K562 (cell line): ENCODE results near the gene GIPC3. TPM values are rescaled to one million over a fixed set of nuclear protein-coding genes. Genes with fewer than 3 reads are reported as not detected.
A peak's percentile ranks its signal among the peaks of the same experiment; 100 is the strongest.

Experiments
- FOXM1 ChIP-seq, 2 experiments: fragments of 450-650 bp in 1 of 2; sonication (generic) in 1 of 2; formaldehyde crosslinking in 1 of 2; IDR thresholded peaks; 2 replicates each; pipeline versions ENCODE4 v1.6.1 to v1.9.0; 2017 to 2022; ENCODE audit warnings: low read depth in 2 of 2, mild to moderate bottlenecking in 2 of 2, missing genetic modification reagents in 1 of 2, moderate library complexity in 1 of 2
- ZBTB17 ChIP-seq: fragments of 450-650 bp; formaldehyde crosslinking; IDR thresholded peaks from 2 replicates; pipeline ENCODE4 v1.4.0; 2020; ENCODE audit warnings: mild to moderate bottlenecking
- polyA plus RNA-seq, 8 experiments: library from polyadenylated mRNA; depleted of rRNA in 4 of 8; stranded (reverse) in 5 of 8; unstranded in 3 of 8; fragments of >200 nt; fragmentation: Nextera tagmentation in 2 of 8; fragmentation: Illumina TruSeq in 1 of 8; extraction: Ambion mirVana in 2 of 8; extraction: Trizol in 1 of 8; gene quantifications; 2 replicates each; pipeline versions ENCODE4 v1.2.1 to v1.2.3, GENCODE V29; 2011 to 2014; ENCODE audit warnings: inconsistent platforms in 1 of 8, missing spikeins in 1 of 8
- total RNA-seq, 7 experiments: library from RNA; depleted of rRNA in 6 of 7; stranded (reverse); fragments of >200 nt in 6 of 7; fragmentation: Illumina TruSeq in 2 of 7; extraction: Trizol in 2 of 7; gene quantifications; 2 replicates each; pipeline versions ENCODE4 v1.2.1 to v1.2.3, GENCODE V29; 2011 to 2021; ENCODE audit warnings: low replicate concordance in 1 of 7
- TF ChIP-seq, protein P1 (sequence below), 2 experiments: fragments of 150-350 bp in 1 of 2; IDR thresholded peaks; 2 replicates each; pipeline ENCODE4 v1.6.1; 2012 to 2016; ENCODE audit warnings: low read depth in 2 of 2, low read length in 2 of 2, mild to moderate bottlenecking in 1 of 2, moderate library complexity in 1 of 2
- TF ChIP-seq, protein P2 (sequence below): sonication (generic); formaldehyde crosslinking; IDR thresholded peaks from 2 replicates; pipeline ENCODE4 v1.8.0; 2022; ENCODE audit warnings: missing genetic modification reagents, mild to moderate bottlenecking, moderate library complexity, borderline replicate concordance
- TF ChIP-seq, protein P3 (sequence below), 2 experiments: fragments of 450-650 bp; IDR thresholded peaks; 2 replicates each; pipeline ENCODE4 v1.6.1; 2016

GIPC3 gene
- total and polyA plus RNA-seq, 9 of the 15 experiments (the other 6 are each of a cell fraction or from before 2014, with no cell fraction given) = 0.03 to 3.6 (median 1.5) TPM; not detected in 1

- TF ChIP-seq, protein P1, sequence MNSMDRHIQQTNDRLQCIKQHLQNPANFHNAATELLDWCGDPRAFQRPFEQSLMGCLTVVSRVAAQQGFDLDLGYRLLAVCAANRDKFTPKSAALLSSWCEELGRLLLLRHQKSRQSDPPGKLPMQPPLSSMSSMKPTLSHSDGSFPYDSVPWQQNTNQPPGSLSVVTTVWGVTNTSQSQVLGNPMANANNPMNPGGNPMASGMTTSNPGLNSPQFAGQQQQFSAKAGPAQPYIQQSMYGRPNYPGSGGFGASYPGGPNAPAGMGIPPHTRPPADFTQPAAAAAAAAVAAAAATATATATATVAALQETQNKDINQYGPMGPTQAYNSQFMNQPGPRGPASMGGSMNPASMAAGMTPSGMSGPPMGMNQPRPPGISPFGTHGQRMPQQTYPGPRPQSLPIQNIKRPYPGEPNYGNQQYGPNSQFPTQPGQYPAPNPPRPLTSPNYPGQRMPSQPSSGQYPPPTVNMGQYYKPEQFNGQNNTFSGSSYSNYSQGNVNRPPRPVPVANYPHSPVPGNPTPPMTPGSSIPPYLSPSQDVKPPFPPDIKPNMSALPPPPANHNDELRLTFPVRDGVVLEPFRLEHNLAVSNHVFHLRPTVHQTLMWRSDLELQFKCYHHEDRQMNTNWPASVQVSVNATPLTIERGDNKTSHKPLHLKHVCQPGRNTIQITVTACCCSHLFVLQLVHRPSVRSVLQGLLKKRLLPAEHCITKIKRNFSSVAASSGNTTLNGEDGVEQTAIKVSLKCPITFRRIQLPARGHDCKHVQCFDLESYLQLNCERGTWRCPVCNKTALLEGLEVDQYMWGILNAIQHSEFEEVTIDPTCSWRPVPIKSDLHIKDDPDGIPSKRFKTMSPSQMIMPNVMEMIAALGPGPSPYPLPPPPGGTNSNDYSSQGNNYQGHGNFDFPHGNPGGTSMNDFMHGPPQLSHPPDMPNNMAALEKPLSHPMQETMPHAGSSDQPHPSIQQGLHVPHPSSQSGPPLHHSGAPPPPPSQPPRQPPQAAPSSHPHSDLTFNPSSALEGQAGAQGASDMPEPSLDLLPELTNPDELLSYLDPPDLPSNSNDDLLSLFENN (IDR thresholded peaks at IDR 0.05; ENCODE audit: low read depth in 2 of 2, low read length in 2 of 2) = 0 out of 4 replicates have a peak, but pooled peaks of 1 of the 2 experiments have one; percentile 67
- TF ChIP-seq ZBTB17 (CRISPR knock-in tag) = peak; percentile 98
- TF ChIP-seq, protein P2, sequence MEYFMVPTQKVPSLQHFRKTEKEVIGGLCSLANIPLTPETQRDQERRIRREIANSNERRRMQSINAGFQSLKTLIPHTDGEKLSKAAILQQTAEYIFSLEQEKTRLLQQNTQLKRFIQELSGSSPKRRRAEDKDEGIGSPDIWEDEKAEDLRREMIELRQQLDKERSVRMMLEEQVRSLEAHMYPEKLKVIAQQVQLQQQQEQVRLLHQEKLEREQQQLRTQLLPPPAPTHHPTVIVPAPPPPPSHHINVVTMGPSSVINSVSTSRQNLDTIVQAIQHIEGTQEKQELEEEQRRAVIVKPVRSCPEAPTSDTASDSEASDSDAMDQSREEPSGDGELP = no peak
- TF ChIP-seq FOXM1 (IDR thresholded peaks at IDR 0.05; ENCODE audit: low read depth) = no peak
- no peak for TF ChIP-seq FOXM1 (CRISPR knock-in tag; IDR thresholded peaks at IDR 0.05; ENCODE audit: low read depth)
- TF ChIP-seq, protein P3, sequence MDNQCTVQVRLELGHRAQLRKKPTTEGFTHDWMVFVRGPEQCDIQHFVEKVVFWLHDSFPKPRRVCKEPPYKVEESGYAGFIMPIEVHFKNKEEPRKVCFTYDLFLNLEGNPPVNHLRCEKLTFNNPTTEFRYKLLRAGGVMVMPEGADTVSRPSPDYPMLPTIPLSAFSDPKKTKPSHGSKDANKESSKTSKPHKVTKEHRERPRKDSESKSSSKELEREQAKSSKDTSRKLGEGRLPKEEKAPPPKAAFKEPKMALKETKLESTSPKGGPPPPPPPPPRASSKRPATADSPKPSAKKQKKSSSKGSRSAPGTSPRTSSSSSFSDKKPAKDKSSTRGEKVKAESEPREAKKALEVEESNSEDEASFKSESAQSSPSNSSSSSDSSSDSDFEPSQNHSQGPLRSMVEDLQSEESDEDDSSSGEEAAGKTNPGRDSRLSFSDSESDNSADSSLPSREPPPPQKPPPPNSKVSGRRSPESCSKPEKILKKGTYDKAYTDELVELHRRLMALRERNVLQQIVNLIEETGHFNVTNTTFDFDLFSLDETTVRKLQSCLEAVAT (IDR thresholded peaks at IDR 0.05) = peak in 1 of 2 experiments; percentile 96; a peak in 2 of 4 replicates
Measured at GRCh38 chr19:3609779-3610719, 24.8 kb downstream of the GIPC3 start (continued).
